NCI-H1436 (cell line): ENCODE data around the gene NUDT11.
A peak's percentile ranks its signal among the peaks of the same experiment; 100 is the strongest.
"Not testable (repeated sequence)": the region's sequence is repeated elsewhere in the genome, so short reads cannot be mapped to it uniquely, and the experiment has no call there.

Experiments
- DNase-seq: peaks from one replicate; lab custom pipeline; 2025; lab: John Stamatoyannopoulos, UW

The NUDT11 gene

DNA sequence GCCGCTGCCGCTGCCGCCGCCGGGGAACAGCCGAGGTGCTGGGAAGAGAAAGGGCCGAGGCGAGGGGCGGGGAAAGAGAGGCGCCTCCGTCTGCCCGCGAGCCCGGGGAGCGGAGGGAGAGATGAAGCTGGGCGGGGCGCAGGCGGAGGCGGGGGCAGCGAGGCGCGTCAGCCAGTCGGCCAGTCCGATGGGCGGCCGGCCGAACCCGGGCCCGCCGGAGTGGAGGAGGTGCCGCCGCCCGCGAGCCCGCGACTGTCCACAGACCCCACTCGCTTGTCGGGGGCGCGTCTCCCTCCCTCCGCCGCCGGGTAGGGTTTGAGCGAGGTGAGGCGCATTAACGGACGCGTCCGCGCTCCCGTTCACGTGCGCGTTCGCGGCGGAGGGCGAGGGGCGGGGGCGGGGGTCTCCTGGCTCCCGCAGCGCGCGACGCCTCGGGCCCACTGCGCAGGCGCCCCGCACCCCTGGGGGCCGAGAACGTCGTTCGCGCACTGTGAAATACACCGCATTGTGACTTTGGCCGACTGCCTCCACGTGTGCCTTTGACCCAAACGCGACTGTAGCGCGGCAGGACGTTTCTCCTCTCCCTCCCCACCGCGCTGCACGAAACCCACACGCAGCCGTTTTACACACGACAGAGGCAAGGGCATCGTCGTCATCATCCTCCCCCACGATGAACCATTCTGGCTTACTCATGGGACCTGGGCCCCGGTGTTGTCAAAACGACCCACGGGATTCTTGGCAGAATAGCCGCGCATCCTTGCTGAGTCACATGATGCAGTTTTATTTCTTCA lies at the start of gene NUDT11:
NUDT11 (minus strand) TSS at position 92 of the 791 bp plus-strand sequence. CDS start 148 bp downstream, outside the sequence.
- DNase-seq = no peak

DNA sequence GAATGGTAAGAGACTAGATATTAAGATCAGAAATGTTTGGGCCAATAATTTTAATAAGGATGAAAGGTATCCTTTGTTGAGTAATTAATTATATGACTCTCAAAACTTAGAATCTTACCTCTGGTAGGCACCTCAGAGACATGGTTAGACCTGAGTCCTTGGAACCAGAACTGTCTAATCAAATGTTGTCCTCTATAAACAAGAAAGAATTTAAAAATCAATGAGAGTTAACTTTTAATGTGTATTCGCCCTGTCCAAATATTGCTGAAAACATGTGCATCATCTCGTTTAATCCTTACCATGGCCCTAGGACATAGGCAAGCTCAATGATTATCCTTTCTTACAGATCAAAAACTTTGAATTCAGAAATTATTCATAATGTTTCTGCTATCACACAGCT lies 24.0 kb upstream of the NUDT11 start:
- no peak for DNase-seq

DNA sequence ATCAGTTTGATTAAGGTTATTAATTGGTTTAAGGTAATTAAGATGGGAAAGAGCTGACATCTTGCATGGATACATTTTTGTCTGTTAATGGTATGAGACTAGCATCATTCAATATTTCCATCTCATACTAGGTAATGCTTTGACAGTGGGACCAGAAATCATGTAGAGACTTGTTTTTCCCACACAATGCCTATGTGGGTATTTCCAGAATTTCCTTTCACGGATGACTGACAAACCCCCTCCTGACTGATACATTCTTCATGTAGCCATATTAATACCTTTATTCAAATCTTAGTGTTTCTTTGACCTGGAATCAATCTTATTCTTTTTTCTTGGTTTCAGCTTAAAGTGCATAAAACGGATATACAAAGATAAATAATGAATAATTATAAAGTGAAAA lies 22.7 kb upstream of the NUDT11 start:
- DNase-seq = not testable (repeated sequence)

DNA sequence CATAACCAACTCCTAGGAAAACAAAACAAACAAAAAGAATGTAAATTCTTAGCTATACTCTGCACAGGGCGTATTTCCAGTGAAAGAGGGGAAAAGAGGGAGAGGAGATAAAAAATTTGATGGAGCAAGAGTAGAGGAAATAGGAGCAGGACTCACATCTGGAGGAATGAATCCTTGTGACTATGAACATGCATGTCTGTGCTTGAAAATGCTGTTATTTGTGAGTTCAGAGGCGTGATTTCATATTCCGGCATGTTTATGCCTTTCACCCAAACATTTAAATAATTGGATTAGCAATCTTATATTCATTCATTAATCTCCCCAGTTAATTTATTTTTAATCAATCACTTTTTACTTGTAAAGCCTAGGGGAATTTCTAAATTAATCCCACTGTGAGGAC lies 11.2 kb upstream of the NUDT11 start:
- no peak for DNase-seq

DNA sequence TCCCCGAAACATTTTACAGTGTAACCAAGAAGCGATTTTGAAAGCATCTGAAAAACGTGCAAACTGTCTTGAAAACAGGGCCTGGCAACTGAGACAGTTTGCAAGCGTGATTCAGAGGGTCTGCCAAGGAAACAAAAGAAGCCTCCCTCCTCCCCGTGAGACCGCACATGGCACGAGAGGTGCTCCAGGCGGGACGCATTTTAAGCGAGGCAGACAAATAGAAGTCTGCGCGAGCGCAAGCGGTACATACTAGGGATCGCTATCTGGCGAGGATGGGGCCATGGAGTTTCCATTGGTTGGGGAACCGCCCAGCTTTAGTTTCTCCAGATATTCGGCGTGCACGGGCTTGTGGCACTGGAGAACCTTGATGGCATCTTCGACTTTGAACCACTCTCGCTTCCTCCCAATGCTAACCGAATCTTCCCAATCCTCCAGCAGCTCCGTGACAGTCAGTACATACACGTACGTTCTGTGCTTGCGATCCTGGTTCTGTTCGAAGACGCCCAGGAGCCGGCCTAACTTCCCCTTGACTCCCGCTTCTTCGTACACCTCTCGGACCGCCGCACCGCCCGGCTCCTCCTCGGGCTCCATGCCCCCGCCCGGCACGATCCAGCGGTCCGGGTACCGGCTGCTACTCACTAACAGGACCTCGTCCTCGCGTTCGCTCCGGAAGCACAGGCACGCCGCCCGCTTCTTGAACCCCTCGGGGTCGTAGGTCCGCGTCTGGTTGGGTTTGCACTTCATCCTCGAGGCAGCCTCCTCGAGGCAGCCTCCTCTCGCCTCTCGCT lies 497 bp downstream of the NUDT11 start:
- not testable (repeated sequence) for DNase-seq

DNA sequence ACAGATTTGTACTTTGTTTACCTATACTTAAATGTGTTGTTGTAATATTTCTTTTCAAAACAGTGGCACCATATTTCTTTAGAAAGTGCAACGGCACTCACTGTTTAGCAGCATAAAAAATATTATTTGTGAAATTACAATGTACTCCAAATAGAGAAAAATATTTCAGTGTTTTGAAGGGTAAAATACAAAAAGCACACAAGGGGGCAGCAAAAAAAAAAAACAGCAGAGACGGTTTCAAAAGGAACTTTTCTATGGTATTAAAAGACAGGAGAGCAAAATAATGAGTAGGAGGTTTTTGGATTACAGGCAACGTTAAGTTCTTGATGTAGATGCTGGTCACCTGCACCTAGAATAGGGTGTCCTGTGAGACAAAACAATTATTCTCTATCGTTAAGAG lies 2.0 kb downstream of the NUDT11 start:
- DNase-seq = no peak

DNA sequence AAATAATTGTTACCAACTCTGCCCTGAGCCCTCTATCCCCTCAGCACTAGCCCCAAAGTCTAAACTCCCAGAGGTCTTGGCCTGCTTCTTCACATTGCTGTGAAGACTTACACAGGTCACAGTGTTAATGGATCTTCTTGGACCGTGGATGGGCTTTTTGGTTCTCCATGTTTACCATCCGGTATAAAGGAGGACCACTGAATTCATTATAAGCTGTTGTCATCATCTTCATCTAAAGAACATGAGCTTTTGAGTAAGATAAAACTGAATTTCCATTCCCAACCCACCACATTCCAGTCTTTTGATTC lies 8.5 kb downstream of the NUDT11 start:
- no peak for DNase-seq

DNA sequence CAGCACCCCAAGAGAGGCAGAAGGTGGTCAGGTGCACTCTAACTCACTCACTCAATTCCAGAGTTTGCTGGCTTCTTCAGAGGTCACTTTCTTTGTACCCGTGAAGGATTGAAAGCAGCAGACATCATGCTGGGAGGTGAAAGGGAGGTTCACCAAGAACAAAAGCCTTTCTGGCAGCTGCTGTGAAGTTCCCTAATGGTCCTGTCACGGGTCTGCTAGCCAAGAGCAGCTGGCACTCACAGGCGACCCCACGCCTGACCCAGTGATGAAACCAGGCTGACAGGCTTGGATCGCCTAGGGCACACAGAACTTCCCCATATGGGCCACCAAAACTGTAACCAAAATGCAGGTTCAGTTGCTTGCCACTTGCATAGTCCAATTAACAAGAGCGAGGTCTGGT lies 11.8 kb downstream of the NUDT11 start:
- no peak for DNase-seq

DNA sequence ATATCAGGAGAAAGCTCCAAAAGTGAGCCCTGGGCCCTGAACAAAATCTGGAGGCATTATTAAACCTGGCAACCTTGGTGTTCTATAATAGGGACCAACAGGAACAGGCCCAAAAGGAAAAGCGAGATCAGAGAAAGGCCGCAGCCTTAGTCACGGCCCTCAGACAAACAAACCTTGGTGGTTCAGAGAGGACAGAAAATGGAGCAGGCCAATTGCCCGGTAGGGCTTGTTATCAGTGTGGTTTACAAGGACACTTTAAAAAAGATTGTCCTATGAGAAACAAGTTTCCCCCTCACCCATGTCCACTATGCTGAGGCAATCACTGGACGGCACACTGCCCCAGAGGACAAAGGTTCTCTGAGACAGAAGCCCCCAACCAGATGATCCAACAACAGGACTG lies 14.0 kb downstream of the NUDT11 start:
- not testable (repeated sequence) for DNase-seq

DNA sequence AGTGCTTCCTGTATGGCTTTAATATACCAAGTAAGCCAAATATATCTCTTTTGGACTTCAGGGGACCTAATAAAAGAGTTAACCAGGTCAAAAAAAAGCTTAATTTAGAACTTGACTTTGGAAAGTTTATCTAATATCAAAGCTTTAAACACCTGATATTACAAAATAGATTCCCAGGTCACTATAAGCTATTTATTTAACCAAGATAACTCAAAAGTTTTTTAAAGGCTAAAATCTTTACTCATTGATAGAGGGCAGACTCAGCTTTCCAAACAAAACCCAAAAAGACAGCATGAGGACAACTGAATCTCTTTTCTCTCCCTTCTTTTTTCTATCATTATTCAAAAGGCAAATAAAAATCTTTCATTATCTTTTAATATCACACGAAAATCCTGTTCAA lies 19.5 kb downstream of the NUDT11 start:
- DNase-seq = no peak

DNA sequence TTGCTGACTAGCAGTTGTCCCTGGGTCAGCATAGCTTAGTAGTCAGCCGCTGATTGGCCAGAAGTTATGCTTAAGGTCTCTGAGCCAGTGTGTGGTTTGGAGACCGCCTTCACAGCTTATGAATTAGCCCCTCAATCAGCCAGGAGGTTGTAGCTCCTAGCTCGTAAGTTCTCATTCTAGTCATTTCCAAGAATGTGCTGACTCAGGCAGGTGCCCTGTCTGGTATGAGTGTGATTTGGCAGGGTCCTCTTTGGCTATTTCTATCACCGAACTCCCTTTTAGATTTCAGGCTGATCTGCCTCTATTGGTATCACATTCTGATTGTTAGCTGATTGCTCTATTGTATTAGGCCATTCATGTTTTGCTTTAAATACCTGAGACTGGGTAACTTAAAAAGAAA lies 33.1 kb downstream of the NUDT11 start:
- no peak for DNase-seq

DNA sequence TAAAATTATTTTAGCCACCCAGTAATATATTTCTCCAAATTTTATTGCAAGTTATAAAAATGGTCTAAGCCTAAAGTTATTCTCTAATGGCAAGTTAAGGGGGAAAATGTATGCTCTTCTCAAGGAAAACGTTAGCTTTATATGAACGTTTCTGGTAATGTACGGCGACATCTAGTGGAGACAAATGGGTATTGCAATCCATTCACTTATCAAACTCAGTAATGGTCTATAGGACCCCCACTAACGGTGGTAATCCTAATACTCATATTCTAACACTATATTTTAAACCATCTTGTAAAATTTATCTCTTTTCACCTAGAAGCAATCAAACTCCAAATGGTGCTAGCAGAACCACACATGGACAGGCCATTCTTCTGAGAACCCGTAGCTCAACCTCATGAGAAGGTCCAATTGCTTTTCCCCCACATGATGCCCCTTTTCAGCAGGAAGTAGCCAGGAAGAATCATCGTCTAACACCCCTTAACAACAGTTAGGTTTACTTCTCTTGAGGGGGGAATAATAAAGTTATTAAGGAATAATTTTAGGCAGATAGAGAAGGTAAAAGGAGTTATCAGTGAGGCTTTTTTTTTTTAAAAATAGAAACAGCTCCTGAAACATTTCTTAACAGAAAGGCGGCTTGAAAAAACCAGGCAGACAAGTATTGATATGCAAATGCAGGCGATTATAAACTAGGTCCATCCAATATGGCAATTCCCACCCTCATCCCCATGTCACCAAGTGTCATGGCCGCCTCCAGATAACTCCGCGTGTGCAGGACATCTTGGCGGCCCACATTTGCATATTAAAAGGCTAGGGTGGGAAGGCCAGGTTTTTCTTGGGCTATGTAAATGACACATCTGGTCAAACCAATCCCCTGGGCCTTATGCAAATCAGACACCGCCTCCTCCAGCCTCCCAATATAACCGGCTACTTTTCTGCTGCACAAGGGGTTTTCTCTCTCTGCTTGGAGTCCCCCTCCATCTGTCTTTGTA lies 35.0 kb downstream of the NUDT11 start:
- peak; percentile 26 for DNase-seq

DNA sequence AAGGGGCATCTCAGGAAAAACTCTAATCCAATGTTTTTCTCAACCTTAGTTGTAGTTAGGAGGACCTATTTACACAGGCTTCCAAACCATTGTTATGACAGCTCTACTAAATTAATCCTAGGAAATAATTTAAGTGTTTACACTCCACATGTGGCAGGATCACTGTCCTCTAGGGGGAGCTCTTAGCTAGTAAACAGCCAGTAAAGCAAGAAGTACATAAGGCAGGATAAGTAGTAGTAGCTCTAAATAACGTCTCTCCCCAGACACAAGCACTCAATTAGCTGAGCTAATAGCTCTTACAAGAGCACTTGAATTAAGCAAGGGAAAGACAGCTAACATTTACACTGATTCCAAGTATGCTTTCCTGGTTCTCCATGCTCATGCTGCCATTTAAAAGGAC lies 37.3 kb downstream of the NUDT11 start:
- DNase-seq = no peak

DNA sequence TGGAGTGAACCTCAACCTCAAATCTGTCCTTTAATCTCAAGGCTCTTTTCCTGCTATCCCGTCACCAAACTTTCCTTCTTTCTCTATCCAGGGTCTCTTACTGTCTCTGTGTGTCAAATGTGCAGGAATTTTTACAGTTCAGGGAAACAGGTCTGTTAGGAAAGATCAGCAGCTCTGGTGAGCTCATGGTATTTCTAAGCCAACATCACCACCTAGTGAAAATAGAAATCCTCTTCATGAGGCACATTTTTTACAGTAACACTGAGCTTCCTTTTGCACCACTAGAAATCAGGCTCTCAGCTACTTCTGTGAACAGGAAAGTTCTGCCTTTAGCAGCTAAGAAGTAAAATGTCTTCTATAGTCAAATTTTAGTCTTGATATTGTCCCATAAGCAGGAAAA lies 39.6 kb downstream of the NUDT11 start:
- no peak for DNase-seq

DNA sequence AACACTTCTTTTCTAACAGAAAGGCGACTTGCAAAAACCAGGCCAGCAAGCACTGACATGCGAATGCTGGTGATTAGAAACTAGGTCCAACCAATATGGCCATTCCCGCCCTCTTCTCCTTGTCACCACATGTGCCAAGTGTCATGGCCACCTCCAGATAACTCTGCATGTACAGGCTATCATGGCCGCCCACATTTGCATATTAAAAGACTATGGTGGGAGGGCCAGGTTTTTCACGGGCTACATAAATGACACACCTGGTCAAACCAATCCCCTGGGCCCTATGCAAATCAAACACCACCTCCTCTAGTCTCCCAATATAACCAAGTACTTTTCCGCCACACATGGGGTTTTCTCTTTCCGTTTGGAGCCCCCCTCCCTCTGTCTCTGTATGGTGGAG lies 40.1 kb downstream of the NUDT11 start:
- DNase-seq = no peak

DNA sequence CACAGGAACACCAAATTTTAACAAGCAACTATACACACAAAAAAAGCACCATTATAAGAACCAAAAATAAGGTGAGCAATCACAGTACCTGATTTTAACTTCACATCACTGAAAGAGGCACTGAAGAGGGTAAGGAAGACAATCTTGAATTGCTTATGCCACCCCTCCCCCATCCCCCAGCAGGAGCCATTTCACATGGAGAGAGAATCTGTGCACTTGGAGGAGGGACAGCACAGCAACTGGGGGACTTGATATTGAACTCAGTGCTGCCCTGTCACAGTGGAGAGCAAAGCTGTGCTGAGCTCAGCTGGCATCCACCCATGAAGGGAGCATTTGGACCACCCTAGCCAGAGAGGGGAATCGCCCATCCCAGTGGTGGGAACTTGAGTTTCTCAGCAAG lies 56.0 kb downstream of the NUDT11 start:
- no peak for DNase-seq
